Fibroblast of skin of back (primary cell): ENCODE results near the gene GALNT1.

ENCODE experiments used
- DNase-seq: peaks from one replicate; pipeline ENCODE4 v3.0.0-alpha.2; 2013

GALNT1 gene

GRCh38 chr18:35728676-35729075 is 147.1 kb downstream of the GALNT1 start:
- DNase-seq: no peak

DNA sequence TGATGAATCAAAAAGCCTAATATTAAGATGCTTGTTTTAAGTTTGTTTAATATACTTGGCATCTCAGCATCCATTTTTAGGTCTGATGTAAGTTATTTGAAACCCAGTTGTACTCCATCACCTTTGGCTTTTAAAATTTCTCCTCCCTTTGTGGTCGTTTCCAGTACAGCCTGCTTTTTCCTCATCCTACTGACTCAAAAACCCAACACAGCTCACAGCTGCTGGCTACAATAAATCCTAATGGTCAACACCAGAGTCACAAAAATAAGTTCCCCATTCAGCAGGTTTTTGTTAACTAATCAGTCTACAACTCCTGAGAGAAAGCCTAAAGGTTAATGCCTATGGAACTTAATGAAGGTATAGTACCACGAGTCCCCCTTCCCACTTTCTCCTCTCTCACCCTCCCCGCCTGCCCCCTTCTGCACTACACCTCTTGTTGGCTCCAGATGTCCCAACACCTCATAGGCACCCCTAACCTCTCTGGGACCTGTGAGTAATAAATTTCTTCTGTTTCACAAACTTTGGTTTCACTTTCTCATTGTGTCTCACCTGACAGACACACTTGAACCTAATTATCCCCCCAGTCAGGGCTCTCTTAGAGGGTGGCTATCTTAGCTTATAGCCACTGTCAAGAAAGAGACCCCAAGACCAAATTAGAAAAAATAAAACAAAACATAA is 148.6 kb downstream of the GALNT1 start:
- DNase-seq: no peak

DNA sequence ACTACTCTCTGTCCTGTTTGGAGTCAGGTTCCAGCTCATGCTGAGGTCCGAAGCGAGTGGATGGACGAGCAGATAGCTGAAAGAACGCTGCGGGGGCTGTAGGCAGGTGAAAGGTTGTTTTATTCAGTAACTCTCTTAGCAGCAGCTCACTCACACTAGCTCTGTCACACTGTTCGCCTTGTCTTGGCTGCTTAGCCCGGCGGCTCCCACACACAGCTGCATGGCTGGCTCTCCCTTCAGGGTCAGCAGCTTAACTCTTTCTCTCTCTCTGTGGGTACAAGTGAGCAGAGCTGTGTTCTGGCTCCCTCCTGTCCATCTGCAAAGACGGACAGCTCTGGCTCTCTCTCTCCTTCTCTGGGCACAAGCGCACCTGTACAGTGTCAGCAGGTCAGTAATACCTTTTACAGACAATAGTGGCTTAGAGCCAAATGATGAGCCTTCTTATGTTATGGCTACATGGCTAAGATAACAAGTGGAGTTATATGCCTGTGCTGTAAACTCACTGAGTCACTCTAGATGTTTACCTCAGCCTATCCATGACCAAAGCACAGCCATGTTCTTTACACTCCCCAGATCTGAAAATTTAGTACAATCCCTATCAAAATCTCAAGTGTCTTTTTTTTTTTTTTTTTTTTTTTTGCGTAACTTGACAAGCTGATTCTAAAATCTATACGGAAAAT is 149.3 kb downstream of the GALNT1 start:
- no peak for DNase-seq

- DNase-seq: no peak
Observed at GRCh38 chr18:35731701-35732100, 150.2 kb downstream of the GALNT1 start.

GRCh38 chr18:35732162-35732561 is 150.6 kb downstream of the GALNT1 start:
- DNase-seq: no peak

DNA sequence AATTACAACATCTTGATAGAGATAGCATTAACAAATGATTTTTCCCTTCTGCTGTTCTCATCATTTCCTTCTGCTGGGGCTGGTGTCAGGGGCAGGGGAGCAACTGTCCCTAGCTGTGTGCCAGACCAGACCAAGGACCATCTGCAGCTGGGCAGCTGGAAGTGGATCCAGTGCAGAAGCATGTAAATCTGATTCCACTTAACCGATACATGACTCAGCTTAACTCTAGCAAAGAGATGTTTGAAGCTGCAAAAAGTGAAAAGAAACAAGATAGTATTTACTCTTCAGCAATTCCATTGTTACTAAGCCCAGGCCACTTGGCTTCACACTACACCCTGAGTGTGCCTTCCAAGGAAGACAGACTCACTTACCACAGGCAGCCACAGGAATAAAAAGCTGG is 151.1 kb downstream of the GALNT1 start:
- peak; percentile 29 for DNase-seq

DNA sequence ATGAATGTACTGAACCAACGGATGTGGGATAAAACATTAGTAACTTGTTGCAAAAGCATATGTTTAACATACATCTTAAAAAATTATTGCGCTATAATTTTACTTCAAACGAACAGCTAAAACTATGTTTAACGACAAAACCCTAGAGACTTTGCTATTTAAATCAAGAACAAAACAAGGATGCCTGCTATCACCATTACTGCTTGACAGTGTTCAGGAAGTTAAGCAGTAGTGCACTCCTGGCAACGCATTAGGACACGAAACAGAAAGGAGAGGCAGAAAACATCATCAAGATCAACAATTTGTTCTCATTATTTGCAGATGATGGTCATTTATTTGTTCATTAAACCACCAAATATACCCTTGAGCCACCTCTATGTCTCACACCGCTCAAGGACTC is 151.9 kb downstream of the GALNT1 start:
- no peak for DNase-seq

GRCh38 chr18:35736696-35737095 is 155.2 kb downstream of the GALNT1 start:
- DNase-seq: no peak

DNA sequence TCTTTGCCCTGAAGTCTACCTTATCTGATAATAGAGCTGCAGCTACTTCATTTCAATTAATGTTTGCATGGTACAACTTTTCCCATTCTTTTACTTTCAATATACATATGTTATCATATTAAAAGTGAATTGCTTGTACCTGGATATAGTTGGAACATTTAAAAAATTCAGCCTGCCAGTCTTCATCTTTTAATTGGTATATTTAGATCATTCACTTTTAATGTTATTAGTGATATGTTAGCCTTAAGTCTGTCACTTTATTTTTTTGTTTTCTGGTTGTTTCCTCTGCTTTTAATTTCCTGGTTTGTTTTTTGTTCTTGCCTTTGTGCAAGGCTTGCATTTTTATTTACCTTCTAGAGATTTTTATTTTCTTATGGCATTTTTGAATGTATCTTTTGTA is 158.2 kb downstream of the GALNT1 start:
- DNase-seq: no peak

GRCh38 chr18:35740656-35741055 is 159.1 kb downstream of the GALNT1 start:
- peak; percentile 74 for DNase-seq

GRCh38 chr18:35743916-35744315 is 162.4 kb downstream of the GALNT1 start:
- peak; percentile 58 for DNase-seq

DNA sequence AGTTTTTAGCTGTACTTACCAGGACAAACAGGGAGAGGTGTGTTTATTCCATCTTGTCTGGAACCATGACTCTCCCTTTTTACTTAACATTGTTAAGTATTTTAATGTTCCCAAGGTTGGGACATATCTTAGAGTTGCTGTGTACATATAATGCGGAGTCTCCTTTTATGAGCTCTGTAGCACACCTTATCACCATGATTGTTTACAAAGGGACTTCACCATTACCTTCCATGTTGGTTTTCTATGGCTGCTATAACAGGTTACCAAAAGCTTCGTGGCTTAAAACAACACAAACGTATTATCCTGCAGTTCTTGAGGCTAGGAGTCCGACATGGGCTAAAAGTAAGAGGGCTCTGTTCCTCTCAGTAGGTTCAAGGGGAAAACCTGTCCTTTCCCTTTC is 164.3 kb downstream of the GALNT1 start:
- no peak for DNase-seq

- DNase-seq: no peak
Observed at GRCh38 chr18:35746826-35747339, 165.3 kb downstream of the GALNT1 start.

- no peak for DNase-seq
Observed at GRCh38 chr18:35747894-35748472, 166.4 kb downstream of the GALNT1 start.

DNA sequence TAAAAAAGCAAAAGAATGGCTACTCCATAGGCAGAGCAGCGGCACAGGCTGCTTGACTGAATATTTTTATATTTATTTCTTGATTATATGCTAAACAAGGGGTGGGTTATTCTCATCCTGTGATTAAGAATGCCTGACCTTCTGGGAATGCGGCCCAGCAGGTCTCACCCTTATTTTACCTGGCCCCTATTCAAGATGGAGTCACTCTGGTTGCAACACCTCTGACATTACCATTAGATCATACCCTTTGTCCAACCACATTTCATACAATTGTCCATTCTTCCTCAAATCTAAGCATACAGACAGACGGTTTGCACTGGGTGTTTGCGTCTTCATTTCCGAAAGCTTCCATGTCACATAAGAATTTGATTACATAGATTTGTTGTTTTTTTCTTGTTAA is 168.2 kb downstream of the GALNT1 start:
- no peak for DNase-seq

- no peak for DNase-seq
Observed at GRCh38 chr18:35750929-35751328, 169.4 kb downstream of the GALNT1 start.

- DNase-seq: no peak
Observed at GRCh38 chr18:35753306-35753910, 171.9 kb downstream of the GALNT1 start.

DNA sequence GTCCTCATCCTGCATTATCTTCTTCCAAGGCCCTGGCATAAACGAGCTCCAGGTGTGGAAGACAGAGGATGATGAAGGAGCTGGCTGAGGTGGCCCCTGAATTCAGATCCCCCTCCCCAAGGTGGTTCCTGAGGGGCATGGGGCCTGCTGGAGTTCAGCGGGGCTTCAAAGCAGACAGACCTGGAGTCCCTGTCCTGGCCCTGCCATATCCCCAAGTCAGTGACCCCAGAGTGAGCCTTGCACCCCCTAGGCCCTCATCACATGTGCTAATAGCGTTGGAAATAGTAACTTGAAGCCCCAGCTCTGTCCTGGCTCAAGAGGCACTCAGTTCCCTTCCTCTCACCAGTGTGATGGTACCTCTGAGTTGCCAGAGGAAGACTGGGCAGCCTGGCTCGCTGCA is 172.9 kb downstream of the GALNT1 start:
- no peak for DNase-seq

DNA sequence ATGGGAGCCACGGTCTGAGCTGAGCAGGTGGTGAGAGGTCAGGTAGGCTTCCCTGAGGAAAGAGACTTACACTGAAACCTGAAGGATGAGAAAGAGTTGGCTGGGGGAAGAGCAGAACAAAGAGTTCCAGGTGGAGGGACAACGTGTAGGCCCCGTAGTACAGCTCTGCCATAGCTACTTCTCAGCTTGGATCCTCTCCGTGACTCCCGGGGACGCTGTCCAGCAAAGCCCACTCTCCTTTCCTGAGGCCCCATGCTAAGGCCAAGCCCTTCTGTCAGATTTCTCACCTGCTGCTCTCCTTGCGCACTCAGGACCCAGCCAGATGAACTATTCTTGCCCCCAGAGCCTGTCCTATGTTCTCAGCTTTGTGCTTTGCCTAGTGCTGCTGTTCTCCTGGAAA is 173.8 kb downstream of the GALNT1 start:
- DNase-seq: no peak

DNA sequence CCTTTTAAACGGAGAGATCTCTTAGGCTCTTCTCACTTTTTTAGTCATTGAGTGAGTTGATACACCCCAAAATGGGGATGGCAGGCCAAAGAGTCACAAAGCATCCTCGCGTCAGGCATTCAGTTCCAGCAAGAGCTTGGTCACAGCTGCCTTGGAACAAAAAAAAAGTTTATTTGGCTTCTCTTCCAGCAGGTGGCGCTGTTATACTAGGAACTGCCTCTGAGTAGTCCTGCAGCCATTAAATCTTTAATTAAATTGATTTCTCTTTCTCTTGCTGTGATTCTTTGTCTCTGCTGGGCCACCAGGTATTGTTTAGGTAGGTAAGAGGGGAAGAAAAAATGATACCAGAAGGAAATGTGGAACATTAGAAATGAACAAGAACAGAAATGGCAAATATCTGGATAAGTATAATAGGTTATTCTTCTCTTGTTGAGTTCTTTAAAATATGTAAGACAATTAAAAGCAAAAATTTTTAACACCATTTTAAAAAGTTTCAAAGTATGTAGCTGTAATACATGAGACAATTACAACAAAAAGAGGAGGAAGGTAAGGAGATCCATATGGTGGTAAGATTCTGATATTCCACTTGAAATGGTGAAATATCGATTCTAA is 175.1 kb downstream of the GALNT1 start:
- DNase-seq: peak; percentile 57
